T-helper 2 cell treated with Interferon-gamma antibody and Interleukin-4, amounts not matched to agents 100 ng/mL and 5 ng/mL, for 36 hours (primary cell): ENCODE data around the gene STK32C. TPM values are rescaled to one million over a fixed set of nuclear protein-coding genes. Genes with fewer than 3 reads are reported as not detected.
"Not testable (repeated sequence)": the region's sequence is repeated elsewhere in the genome, so short reads cannot be mapped to it uniquely, and the experiment has no call there.

Experiments
- intact Hi-C: fragments of 100-400 bp; cut with micrococcal nuclease; formaldehyde crosslinking; loops from one replicate; pipeline ENCODE4 v1.15.1; 2023
- total RNA-seq: library from RNA; stranded (reverse); gene quantifications from 2 replicates; pipeline ENCODE4 v1.2.3, GENCODE V29; 2022

STK32C gene
- total RNA-seq, 1 donor from 2014 or later: 10.6 TPM

DNA sequence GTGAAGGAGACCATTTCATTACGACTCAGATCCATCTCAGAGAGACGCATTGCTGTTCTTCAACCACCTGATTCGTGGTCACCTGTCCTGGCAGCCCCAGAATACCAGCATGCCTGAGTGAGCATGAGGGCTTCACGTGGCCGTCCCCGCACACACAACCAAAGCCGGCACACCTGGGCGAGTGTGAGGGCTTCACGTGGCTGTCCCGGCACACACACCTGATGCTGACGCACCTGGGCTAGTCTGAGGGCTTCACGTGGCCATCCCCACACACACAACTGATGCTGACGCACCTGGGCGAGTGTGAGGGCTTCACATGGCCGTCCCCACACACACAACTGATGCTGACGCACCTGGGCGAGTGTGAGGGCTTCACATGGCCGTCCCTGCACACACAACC lies 86.8 kb downstream of the STK32C start:
- intact Hi-C loops: loop anchor here (5.0 kb wide), 1 partner anchor 111 kb away; the partner anchor contains the start of gene LRRC27

DNA sequence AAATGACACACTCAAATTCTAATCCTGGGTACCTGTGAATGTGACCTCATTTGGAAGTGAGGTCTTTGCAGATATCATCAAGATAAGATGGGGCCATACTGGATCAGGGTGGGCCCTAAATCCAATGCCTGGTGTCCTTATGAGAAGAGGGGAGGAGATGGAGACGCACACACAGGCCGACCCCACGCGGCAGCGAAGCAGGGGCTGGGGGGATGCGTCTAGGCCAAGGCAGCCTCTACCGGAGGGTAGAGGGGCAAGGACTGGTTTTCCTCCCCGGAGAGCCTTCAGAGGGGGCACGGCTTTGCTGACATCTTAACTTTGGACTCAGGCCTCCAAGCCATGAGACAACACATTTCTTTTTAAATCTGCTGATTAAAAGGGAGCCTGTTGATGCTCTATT lies 87.7 kb downstream of the STK32C start:
- intact Hi-C loops: loop anchor here (5.0 kb wide), 1 partner anchor 112 kb away; the partner anchor contains the start of gene LRRC27

DNA sequence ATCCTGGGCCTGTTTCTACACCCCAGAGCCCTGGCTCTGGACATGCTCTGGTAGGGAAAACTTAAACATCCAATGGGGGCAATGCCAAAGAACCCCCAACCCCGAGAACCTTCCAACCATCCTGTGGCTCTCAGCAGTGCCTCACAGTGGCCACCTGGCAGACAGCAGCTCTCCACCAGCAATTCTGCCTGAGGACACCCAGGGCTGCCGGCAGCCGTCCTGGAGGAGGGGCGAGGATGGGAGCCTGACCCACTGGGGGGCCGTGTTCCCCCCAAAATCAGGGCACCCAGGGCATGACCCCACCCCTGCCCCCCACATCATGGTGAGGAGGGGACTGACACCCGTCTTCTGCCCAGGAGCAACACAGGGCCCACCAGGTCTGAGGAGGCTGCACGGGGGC lies 88.3 kb downstream of the STK32C start:
- intact Hi-C loops: no loop called here

DNA sequence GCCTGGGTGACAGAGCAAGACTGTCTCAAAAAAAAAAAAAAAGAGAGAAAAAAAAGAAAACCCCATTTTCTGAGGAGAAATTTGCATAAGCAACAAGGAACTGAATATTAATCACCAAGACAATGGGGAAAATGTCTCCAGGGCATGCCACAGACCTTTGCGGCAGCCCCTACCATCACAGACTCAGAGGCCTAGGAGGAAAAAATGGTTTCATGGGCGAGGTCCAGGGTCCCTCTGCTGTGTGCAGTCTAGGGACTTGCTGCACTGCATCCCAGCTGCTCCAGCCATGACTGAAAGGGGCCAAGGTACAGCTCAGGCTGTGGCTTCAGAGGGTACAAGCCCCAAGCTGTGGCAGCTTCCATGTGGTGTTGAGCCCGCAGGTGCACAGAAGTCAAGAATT lies 91.3 kb downstream of the STK32C start:
- intact Hi-C loops: not testable (repeated sequence)

DNA sequence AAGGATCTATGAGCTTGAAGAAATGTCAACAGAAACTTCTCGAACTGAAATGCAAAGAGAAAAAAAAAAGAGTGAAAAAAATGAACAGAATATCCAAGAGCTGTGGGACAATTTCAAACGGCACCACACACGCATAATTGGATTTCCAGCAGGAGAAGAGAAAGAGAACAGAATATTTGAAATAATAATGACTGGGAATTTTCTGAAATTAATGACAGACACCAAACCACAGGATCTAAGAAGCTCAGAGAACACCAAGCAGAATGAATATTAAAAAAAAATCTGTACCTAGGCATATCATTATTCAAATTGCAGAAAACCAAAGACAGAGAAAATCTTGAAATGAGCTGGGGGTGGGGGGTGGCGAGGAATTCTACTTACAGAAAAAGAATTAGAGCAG lies 93.8 kb downstream of the STK32C start:
- intact Hi-C loops: no loop called here

DNA sequence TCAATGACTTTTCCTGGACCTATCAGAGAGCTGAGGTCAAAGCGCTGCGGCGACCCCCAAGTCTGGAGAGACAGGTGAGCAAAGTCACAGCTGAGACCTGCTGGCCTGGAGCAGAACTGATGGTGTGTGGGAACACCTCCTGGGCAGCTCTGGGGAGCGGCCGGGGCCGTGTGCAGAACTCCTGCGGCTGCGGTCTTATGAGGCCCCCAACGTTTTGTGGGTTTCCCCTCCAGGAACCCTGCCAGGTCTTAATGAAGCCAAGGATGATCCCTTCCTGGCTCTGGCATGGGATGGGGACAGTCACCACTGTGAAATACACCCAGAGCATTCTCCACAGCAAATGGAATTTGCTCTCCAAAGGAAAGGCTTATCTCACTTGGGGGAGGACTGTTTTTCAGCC lies 94.9 kb downstream of the STK32C start:
- intact Hi-C loops: no loop called here

DNA sequence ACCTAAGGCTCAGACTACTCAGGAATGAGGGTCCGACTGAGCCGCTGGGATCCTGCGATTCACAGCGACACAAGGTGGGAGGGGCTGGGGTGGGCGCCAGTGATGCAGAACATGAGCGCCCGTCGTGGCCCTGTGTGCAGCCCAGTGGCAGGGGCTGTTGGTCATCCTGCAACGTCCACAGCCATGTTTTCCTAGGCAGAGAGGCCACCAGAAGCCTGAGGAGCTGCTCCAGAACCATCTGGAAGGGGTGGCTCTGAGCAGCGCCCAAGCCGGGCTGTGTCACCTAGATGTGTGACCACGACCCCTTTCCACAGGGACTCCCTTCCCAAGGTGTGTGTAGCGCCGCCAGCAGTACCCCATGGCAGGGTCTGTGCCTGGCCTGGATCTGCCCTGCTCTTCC lies 96.5 kb downstream of the STK32C start:
- intact Hi-C loops: no loop called here

DNA sequence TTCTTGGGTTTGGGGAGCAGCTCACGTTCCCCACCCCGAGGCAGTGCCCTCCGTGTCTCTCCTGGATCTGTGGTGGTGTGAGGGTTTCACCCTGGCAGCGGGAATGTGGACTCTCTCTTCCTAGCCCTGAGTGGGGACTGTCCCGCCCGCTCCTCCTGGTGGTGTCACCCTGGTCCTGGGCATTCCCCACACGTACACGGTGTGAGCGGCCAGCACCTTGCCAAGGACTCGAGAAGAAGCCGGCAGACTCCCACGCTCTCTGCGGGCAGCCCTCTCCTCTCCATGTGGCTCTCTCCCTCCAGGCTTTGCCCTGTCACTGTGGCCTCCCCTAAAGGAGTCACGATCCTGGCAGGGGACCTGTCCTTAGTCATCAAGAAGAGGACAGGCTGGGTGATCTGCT lies 97.0 kb downstream of the STK32C start:
- intact Hi-C loops: no loop called here

DNA sequence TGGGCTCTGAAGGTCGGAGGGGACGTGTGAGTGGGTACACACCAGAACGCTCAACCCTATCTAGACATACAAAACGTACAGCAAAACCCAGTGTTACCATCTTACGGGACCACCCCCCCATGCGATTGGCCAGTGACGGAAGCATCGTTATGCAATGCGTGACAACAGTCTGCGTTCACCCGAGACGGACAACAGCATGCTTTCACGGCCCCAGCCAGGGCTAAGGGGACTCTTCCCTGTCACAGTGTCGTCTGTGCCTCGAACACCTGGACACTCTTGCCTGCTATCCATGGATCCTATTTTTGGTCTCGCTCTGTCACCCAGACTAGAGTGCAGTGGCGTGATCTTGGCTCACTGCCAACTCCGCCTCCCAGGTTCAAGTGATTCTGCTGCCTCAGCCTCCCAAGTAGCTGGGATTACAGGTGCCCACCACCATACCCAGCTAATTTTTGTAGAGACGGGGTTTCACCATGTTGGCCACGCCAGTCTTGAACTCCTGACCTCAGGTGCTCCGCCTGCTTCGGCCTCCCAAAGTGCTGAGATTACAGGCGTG lies 97.7 kb downstream of the STK32C start:
- intact Hi-C loops: no loop called here

DNA sequence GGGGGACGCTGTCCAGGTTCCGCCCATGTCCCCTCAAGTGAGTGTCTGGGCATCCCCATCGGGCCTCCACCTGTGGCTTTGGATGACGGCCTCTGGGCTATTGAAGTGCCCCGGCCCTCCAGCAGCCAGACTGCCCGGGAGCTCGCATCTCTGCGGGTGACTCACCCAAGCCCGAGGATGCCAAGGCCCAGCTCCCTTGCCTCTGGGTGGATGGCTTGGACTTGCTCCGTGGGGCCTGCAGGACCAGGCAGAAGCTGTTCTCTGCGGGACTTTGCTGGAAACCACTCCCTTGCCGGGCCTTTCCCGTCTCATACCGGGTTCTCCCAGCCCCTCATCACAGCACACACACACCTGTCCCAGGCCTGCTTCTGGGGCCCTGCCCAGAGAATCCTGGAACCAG lies 98.6 kb downstream of the STK32C start:
- intact Hi-C loops: no loop called here

DNA sequence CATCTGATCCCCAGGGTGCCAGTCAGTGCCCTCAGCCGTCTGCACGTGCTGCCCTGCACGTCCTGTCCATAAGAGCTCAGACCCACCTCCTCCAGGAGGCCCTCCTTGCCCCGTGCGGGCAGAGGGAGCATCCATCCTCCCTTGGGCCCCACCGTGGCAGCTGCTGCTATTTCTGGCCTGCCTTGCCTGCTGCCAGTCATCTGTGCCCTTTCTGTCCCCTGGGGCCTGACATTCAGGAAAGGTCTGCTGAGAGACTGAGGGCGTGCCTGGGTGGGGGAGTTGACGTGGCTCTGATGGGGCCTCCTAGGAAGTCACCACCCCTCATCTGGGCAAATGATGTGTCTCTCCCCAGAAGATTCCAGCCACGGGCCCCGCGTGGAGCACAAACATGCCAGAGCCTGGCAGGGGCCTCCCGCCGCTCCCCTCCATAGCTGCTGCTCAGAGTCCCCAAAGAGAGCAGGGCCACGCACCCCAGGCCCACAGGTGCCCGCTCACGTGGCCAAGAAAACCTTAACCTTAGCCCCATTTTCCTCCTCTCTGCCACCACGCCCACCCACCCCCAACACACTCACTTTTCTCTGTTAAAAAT lies 99.2 kb downstream of the STK32C start:
- intact Hi-C loops: no loop called here

DNA sequence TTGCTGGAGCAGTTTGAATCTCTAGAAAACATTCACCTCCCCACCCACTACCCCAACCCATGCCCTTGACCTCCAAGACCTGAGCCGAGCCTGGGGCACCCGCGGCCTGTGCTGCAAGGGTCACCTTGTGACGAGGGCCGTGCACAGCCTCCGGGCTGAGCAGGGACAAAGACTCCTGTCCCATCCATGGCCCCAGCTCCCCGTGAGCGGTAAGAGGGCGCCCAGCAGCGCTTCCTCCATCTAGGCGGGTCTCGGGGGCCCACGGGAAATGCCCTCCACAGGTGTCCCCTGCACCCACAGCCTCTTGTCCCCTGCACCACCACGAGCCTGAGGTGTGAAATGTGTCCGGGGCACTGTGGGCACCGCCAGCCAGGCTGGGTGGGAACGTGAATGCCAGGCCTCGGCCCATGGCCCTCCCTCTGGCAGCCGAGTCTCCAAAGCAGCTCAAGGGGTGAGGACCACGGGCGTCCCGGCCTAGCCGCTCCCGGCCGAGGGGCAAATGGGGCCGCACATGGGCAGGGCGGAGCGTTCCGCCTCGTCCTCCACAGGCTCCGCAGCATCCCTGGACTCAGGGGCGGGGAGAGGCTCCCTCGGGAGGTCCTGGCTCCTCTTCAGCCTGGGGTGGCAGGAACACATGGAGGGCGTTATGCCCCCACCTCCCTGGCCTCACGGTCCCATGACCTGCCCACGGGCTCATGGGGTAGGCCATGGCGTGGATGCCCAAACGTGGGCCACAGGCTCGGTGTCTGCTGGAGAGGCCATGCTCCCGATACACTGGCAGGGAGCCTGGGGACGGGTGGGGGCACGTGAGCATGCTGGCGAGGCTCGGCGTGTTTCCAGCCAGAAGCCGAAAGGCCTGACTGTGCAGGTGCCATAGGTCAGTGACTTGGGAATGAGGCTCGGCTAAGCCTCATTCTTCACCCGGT lies 100.0 kb downstream of the STK32C start:
- intact Hi-C loops: no loop called here

DNA sequence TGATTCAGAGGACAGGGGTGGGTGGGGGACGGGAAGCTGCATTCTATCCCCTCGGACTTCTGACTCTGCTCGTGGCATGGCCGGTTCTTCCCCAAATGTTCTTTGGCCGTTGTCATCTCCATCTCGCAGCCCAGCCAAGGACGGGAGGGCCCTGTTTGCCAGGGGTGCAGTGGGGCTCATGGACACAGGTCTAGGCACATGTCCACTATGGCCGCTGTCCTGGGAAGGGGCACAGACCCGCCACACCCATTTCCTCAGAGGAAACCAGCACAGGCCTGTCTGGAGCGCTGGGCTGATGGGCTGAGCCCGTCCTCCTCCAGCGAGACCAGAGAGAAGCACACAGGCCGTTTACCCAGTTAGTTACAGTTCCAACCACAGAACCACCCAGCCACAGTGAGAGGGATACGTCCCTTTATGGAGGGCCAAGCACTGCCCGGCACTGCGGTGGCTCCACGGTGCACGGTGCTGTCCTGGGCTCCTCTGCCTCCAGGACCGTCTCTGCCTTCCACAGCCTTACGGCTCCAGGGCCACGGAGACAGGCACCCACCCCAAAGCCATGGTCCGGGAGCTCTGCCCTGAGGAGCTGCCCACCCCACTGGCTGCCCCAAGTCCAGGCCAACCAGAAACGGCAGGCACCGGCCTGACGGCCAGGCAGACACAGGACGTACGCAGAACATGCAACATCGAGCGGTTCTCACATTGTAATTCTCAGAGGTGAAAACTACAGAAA lies 100.8 kb downstream of the STK32C start:
- intact Hi-C loops: no loop called here

DNA sequence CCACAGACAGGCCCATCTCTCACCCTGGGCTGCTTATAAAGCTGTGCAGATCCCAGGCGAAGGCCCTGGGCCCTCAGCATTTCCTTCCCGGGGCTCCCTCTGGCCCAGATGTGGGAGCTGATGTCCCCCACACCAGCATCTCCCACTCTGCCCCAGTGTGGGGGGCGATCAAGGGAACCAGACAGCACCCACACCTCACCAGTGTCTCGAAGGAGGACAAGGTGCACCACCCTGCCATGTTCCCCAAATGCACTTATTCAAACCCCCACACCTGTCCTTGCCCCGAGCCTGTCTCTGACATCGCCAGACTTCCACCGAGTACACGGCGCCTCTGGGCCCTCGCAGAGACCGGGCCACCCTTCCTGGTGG lies 101.4 kb downstream of the STK32C start:
- intact Hi-C loops: no loop called here

DNA sequence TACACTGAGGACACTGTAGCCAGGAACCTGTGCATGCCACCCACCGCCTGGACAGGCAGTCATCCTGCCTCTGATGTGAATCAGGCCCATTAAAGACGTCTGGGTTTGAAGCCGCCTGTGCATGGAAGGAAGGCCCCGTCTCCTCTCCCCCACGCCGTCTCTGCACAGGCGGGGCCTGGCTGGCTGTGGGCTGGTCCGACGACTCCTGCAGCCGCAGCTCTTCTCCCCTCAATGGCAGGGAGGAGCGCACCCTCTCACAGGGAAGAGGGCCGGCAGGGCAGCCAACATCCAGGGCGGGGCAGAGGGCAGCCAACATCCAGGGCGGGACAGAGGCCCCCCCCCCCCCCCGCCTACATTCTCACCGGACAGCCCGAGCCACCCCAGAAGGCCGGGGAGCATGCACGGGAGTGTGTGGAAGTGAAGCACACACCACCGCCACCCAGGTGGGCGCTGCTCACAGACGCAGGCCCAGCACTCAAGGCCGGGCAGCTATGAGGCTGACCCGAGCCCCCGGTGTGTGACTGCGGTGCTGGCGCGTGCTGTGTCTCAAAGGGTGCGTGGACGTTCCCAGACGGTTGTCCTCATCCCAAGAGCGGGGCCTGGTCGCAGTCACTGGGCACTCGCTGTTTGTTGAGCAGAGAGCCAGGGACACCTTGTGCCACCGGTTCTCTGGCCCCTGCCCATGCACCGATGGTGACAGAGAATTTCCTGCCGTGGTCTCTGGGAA lies 101.9 kb downstream of the STK32C start:
- intact Hi-C loops: no loop called here

DNA sequence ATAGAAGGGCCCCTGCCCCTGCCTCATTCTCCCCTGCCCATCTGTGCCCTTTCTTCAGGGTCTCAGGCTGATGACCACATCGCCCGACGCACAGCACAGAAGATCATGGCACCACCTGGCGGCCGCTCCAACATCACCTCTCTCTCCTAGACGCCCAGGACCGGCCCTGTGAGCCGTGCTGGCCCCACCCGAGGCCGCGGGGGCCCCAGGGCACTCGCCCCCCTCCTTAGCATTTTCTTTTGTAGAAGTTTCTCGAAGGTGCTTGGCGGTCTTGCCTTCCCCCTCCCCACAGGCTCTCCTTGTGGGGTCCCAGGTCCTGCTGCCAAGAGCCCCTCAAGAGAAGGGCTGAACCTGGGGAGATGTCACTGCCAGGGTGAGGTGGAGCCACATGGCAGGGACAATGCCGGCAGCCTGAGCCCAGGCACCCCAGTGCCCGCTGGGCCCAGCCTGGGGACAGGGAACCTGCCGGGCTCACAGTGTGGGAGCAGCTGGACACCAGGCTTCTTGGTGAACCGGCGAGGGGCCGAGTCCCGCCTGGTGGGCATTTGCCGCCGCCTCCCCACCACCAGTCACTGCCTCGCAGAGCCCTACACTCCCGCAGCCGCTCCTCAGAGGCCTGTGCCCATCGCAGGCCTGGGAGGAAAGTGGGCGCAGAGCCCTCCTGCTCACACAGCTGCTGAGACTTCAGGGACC lies 102.8 kb downstream of the STK32C start:
- intact Hi-C loops: no loop called here

DNA sequence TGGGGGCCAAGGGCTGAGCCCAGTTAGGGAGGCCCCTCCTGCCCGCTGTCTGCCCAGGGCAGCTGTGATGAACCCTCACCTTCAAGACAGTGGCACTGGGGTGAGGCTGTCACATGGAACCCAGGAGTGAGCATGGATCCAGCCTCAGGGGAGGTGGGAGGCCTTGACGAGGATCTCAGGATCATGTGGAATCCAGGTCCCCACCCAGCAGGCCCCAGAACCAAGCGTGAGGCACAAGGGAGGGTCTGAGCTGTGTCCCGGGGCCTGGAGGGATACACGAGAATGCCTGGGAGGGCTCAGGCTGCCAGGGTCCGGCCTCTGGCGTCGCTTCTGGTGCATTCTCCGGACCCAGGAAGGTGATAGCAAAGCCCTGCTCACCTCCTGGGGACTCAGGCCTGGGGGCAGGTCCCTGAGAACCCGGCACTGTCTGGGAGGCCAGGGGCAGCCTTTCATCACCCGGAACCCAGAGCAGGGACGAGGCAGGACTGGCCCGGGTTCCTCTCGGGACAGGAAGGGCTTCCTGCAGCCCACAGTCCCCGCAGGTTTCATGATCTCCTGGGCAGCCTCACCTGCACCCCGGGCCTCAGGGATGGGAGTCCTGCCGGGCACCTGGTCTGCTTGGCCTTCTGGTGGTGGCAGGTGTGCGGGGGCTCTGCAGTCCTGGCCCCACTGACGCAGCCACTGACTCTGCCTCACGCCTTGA lies 103.5 kb downstream of the STK32C start:
- intact Hi-C loops: no loop called here

DNA sequence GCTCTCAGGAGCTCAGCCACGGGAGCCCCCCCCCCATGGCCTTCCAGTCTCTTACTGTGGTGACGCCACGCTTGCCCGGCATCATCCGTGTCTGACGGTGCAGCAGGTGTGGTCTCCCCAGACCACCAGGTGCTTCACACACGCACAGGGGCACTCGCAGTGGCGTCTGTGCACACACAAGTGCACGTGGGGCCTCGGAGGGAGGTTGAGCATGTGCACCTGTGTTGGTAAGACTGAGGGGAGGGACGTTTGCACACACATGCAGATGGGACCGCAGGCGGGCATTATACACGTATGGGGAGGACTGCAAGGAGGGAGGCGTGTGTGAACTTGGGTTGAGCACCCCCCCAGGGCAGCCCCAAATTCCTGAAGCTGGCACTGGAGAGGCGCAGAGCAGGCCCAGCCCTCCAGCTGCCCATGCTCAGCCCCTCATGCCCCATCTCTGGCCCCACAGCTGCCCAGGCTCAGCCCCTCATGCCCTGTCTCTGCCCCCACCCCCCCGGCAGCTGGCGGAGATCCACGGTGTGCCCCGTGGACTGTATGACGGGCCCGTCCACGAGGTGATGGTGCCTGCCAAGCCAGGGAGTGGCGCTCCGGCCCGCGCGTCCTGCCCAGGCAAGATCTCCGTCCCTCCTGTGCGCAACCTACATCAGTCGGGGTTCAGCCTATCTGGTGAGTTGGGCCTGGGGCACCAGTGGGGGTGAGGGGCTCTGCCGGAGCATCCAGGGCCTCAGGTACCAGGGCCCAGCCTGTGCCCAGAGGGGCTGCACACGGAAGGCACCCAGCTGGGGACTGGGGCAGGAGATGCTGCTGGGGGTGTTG lies 104.3 kb downstream of the STK32C start:
- intact Hi-C loops: no loop called here
